CD4-positive, CD25-positive, alpha-beta regulatory T cell (primary cell): ENCODE measurements around the gene CACNB3. TPM values are rescaled to one million over a fixed set of nuclear protein-coding genes. Genes with fewer than 3 reads are reported as not detected.
"Not testable (repeated sequence)": the region's sequence is repeated elsewhere in the genome, so short reads cannot be mapped to it uniquely, and the experiment has no call there.

Experiments used
- ATAC-seq, 2 donors: fragments of 150-1000 bp; cut with Tn5 transposase; one replicate each; pipeline ENCODE4 v1.10.0; 2021; ENCODE audit warnings: low read depth in 2 of 2, moderate number of reproducible peaks in 2 of 2, moderate library complexity in 1 of 2
- DNase-seq, 3 donors: peaks; one replicate each; pipeline versions ENCODE4 v3.0.0 to v3.0.0-alpha.2; 2012 to 2022; ENCODE audit warnings: mixed read lengths in 1 of 3
- H3K27ac ChIP-seq: one replicate; pipeline ENCODE4 v1.7.0; 2013; ENCODE audit warnings: mild to moderate bottlenecking, low read length; ENCODE audit not compliant: insufficient read depth, poor library complexity, severe bottlenecking
- H3K27me3 ChIP-seq: one replicate; pipeline ENCODE4 v1.7.0; 2013; ENCODE audit warnings: low read length; ENCODE audit not compliant: control insufficient read depth, insufficient read depth
- H3K36me3 ChIP-seq: one replicate; pipeline ENCODE4 v1.7.0; 2013; ENCODE audit warnings: mild to moderate bottlenecking, low read length, moderate library complexity; ENCODE audit not compliant: control insufficient read depth, insufficient read depth
- H3K4me1 ChIP-seq: 2 replicates; pipeline ENCODE4 v1.7.0; 2013; ENCODE audit warnings: mild to moderate bottlenecking, low read length; ENCODE audit not compliant: insufficient read depth, control insufficient read depth, poor library complexity, severe bottlenecking
- H3K4me3 ChIP-seq: one replicate; pipeline ENCODE4 v1.7.0; 2013; ENCODE audit warnings: low read depth, mild to moderate bottlenecking, low read length, moderate library complexity
- H3K9me3 ChIP-seq, 2 experiments: 1 replicate in 1 of 2; 2 replicates in 1 of 2; pipeline ENCODE4 v1.7.0; 2013; ENCODE audit warnings: low read length in 2 of 2, mild to moderate bottlenecking in 1 of 2, moderate library complexity in 1 of 2; ENCODE audit not compliant: control insufficient read depth in 2 of 2
- H3K27ac Mint-ChIP-seq, 3 donors: one replicate each; pipeline ENCODE4 v1.8.0; 2020 to 2022; ENCODE audit warnings: mild to moderate bottlenecking in 3 of 3, mixed read lengths in 3 of 3, moderate library complexity in 2 of 3
- H3K27me3 Mint-ChIP-seq: one replicate; pipeline ENCODE4 v1.8.0; 2022; ENCODE audit warnings: mild to moderate bottlenecking, mixed read lengths
- H3K36me3 Mint-ChIP-seq: one replicate; pipeline ENCODE4 v1.8.0; 2020; ENCODE audit warnings: mixed read lengths
- H3K4me1 Mint-ChIP-seq, 4 donors: one replicate each; pipeline ENCODE4 v1.8.0; 2020 to 2022; ENCODE audit warnings: mixed read lengths in 4 of 4, mild to moderate bottlenecking in 1 of 4
- H3K4me3 Mint-ChIP-seq, 4 donors: one replicate each; pipeline ENCODE4 v1.8.0; 2020 to 2022; ENCODE audit warnings: mild to moderate bottlenecking in 4 of 4, mixed read lengths in 4 of 4, moderate library complexity in 3 of 4
- H3K9me3 Mint-ChIP-seq, 7 donors: one replicate each; pipeline ENCODE4 v1.8.0; 2020 to 2022; ENCODE audit warnings: mixed read lengths in 7 of 7, mild to moderate bottlenecking in 3 of 7, moderate library complexity in 2 of 7
- polyA plus RNA-seq, 4 donors: library from polyadenylated mRNA; unstranded; fragments of 300-500 nt; fragmentation: Illumina TruSeq; gene quantifications; one replicate each; pipeline ENCODE4 v1.2.3, GENCODE V29; 2021
- total RNA-seq: library from RNA; stranded (reverse); gene quantifications from one replicate; pipeline ENCODE4 v1.2.3, GENCODE V29; 2022

CACNB3 gene
- total and polyA plus RNA-seq, 5 donors from 2014 or later = 0.32 to 9.1 (median 1.3) TPM

- Mint-ChIP-seq H3K27ac (peak within 1 kb of the TSS; percentile 79 to 97 (median 95)), H3K36me3 (no peaks in the 10 kb centered on the region), H3K4me3 (peak within 1 kb of the TSS; percentile 78 to 97 (median 92)), H3K4me1 (peaks cover 5 to 30% (median 17%) of the 10 kb centered on the region in 4 donors), H3K9me3 (no peaks in the 10 kb centered on the region), H3K27me3 (peaks cover 27% of the 10 kb centered on the region)
- Histone ChIP-seq H3K36me3 (no peaks in the 10 kb centered on the region), H3K4me1 (peaks cover 9% of the 10 kb centered on the region), H3K27ac (peak within 1 kb of the TSS; percentile 55), H3K4me3 (peak within 1 kb of the TSS; percentile 65), H3K9me3 (no peaks in the 10 kb centered on the region), H3K27me3 (peaks cover 10% of the 10 kb centered on the region)
- DNase-seq = peak; percentile 79 to 92 (median 84)
- ATAC-seq = peak; percentile 91 to 93
These were observed 47.2 kb downstream of the CACNB3 start, which contains the start of gene RND1 for GRCh38 chr12:48865281-48866051. Gene RND1 (minus strand): TSS chr12:48865870. CDS start chr12:48865767, 103 bp downstream.

DNA sequence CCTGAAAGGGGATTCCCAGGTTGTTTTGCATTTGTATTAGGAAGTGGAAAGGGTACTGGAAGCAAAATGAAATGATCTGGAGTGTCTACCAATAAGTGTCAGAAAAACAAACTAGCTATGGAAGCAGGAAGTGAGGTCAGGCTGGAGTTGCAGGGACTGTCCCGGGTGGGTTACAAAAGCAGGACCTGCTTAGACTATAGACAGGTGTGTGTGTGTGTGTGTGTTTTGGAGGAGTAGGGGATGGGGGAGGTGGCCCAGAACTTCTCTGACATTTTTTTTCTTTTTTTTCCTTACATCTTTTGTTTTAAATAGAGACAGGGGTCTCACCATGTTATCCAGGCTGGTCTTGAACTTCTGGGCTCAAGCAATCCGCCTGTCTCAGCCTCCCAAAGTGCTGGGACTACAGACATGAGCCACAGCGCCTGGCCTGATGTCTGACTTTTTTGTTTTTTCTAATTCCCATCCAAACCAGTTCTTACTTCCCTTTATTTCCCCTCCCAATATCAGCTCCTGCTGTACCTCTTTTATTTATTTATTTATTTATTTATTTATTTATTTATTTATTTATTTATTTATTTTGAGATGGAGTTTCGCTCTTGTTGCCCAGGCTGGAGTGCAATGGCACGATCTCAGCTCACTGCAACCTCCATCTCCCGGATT is 47.9 kb downstream of the CACNB3 start:
- DNase-seq = no peak
- no peaks in the 10 kb centered on the region for H3K36me3 Mint-ChIP-seq
- H3K27me3 Mint-ChIP-seq = peaks cover 27% of the 10 kb centered on the region
- H3K9me3 Mint-ChIP-seq = no peaks in the 10 kb centered on the region
- Histone ChIP-seq H3K4me3 (peak overlapping the region; percentile 65), H3K9me3 (no peaks in the 10 kb centered on the region), H3K36me3 (no peaks in the 10 kb centered on the region), H3K27ac (peak overlapping the region; percentile 55), H3K27me3 (peaks cover 10% of the 10 kb centered on the region), H3K4me1 (peaks cover 9% of the 10 kb centered on the region)
- H3K4me1 Mint-ChIP-seq = peaks cover 5 to 30% (median 17%) of the 10 kb centered on the region in 4 donors
- peak; percentile 31 to 35 for ATAC-seq
- H3K4me3 Mint-ChIP-seq = peak overlapping the region; percentile 78 to 97 (median 92)
- H3K27ac Mint-ChIP-seq = peak overlapping the region; percentile 79 to 97 (median 95)

GRCh38 chr12:48868451-48868850 is 50.2 kb downstream of the CACNB3 start:
- Histone ChIP-seq H3K27me3 (peaks cover 6% of the 10 kb centered on the region), H3K27ac (no peak overlapping the region), H3K9me3 (no peaks in the 10 kb centered on the region), H3K36me3 (no peaks in the 10 kb centered on the region), H3K4me1 (peaks cover 9% of the 10 kb centered on the region), H3K4me3 (no peak overlapping the region)
- H3K27me3 Mint-ChIP-seq = peaks cover 23% of the 10 kb centered on the region
- no peak for DNase-seq
- no peaks in the 10 kb centered on the region for H3K9me3 Mint-ChIP-seq
- no peak for ATAC-seq
- H3K4me3 Mint-ChIP-seq = peak overlapping the region in 1 of 4 donors; percentile 7
- no peaks in the 10 kb centered on the region for H3K36me3 Mint-ChIP-seq
- H3K4me1 Mint-ChIP-seq = peaks cover 5 to 26% (median 17%) of the 10 kb centered on the region in 4 donors
- no peak overlapping the region for H3K27ac Mint-ChIP-seq

GRCh38 chr12:48869191-48869590 is 50.9 kb downstream of the CACNB3 start:
- Histone ChIP-seq H3K4me3 (no peak overlapping the region), H3K36me3 (no peaks in the 10 kb centered on the region), H3K27me3 (no peaks in the 10 kb centered on the region), H3K27ac (no peak overlapping the region), H3K4me1 (peaks cover 9% of the 10 kb centered on the region), H3K9me3 (no peaks in the 10 kb centered on the region)
- Mint-ChIP-seq H3K27ac (no peak overlapping the region), H3K4me3 (no peak overlapping the region), H3K9me3 (no peaks in the 10 kb centered on the region), H3K27me3 (peaks cover 16% of the 10 kb centered on the region), H3K4me1 (peaks cover 5 to 19% (median 14%) of the 10 kb centered on the region in 4 donors), H3K36me3 (no peaks in the 10 kb centered on the region)
- DNase-seq (no peak), ATAC-seq (no peak)

GRCh38 chr12:48873096-48873495 is 54.8 kb downstream of the CACNB3 start:
- H3K27ac ChIP-seq = no peak overlapping the region
- H3K27ac Mint-ChIP-seq = no peak overlapping the region
- no peaks in the 10 kb centered on the region for H3K9me3 Mint-ChIP-seq
- DNase-seq (no peak), ATAC-seq (no peak)
- H3K36me3 Mint-ChIP-seq = no peaks in the 10 kb centered on the region
- H3K4me1 Mint-ChIP-seq = peaks cover 0 to 1% (median 0%) of the 10 kb centered on the region in 4 donors
- H3K4me3 Mint-ChIP-seq = no peak overlapping the region
- no peaks in the 10 kb centered on the region for H3K9me3 ChIP-seq
- H3K27me3 ChIP-seq = no peaks in the 10 kb centered on the region
- no peaks in the 10 kb centered on the region for H3K36me3 ChIP-seq
- peaks cover 15% of the 10 kb centered on the region for H3K27me3 Mint-ChIP-seq
- H3K4me1 ChIP-seq = no peaks in the 10 kb centered on the region
- no peak overlapping the region for H3K4me3 ChIP-seq

GRCh38 chr12:48873534-48873933 is 55.2 kb downstream of the CACNB3 start:
- not testable (repeated sequence) for H3K9me3 ChIP-seq, H3K27ac Mint-ChIP-seq, H3K27ac ChIP-seq, H3K4me3 Mint-ChIP-seq, H3K27me3 ChIP-seq, H3K4me1 ChIP-seq, H3K4me3 ChIP-seq, H3K9me3 Mint-ChIP-seq, DNase-seq, H3K36me3 ChIP-seq, ATAC-seq, H3K36me3 Mint-ChIP-seq, H3K4me1 Mint-ChIP-seq
- H3K27me3 Mint-ChIP-seq = peaks cover 19% of the 10 kb centered on the region

DNA sequence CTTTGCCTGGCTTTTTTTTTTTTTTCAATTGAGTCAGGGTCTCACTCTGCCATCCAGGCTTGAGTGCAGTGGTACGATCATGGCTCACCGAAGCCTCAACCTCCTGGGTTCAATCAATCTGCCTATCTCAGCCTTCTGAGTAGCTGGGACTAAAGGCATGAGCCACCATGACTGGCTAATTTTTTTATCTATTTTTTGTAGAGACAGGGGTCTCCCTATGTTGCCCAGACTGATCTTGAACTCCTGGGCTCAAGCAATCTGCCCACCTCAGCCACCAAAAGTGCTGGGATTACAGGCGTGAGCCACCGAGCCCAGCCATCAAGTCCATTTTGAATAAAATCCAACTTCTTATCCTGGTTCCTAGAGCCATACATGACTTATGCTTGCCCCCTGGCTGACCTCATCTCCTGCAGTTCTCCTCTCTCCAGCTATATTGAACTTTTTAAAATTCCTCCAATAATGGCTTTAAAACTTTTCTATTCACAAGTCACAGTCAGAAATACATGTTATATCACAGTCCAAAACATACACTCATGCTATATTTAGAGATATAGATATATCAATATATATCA is 57.7 kb downstream of the CACNB3 start:
- Mint-ChIP-seq H3K4me3 (no peak overlapping the region), H3K27ac (peak overlapping the region in 1 of 3 donors; percentile 3), H3K9me3 (no peaks in the 10 kb centered on the region), H3K4me1 (peaks cover 0 to 1% (median 0%) of the 10 kb centered on the region in 4 donors), H3K36me3 (no peaks in the 10 kb centered on the region), H3K27me3 (peaks cover 27% of the 10 kb centered on the region)
- no peaks in the 10 kb centered on the region for H3K4me1 ChIP-seq
- ATAC-seq = no peak
- no peak overlapping the region for H3K4me3 ChIP-seq
- H3K27ac ChIP-seq = no peak overlapping the region
- no peaks in the 10 kb centered on the region for H3K9me3 ChIP-seq
- H3K36me3 ChIP-seq = no peaks in the 10 kb centered on the region
- H3K27me3 ChIP-seq = peaks cover 9% of the 10 kb centered on the region
- no peak for DNase-seq
